ENCODE results near the gene UNC5C. TPM values are rescaled to one million over a fixed set of nuclear protein-coding genes. Genes with fewer than 3 reads are reported as not detected.
A peak's percentile ranks its signal among the peaks of the same experiment; 100 is the strongest.

Gene UNC5C
- total RNA-seq, 4 donors from 2014 or later: 3.3 to 21.6 (median 7.9) TPM

- no peaks in the 10 kb centered on the region for H3K36me3 ChIP-seq
- no peak for DNase-seq
- H3K9me3 ChIP-seq: no peaks in the 10 kb centered on the region
- TF ChIP-seq CTCF (IDR thresholded peaks at IDR 0.05): no peak
- TF ChIP-seq POLR2A (IDR thresholded peaks at IDR 0.05): no peak
- H3K27me3 ChIP-seq: no peaks in the 10 kb centered on the region
- intact Hi-C loops (cut with DNase I; ENCODE audit: low total_unique reads): no loop called here
- no peak overlapping the region for H3K4me3 ChIP-seq
- H3K27ac ChIP-seq: no peak overlapping the region
- no peaks in the 10 kb centered on the region for H3K4me1 ChIP-seq
Observed at GRCh38 chr4:95371476-95372224, 177.1 kb downstream of the UNC5C start.

GRCh38 chr4:95367824-95368223 is 180.9 kb downstream of the UNC5C start:
- no peaks in the 10 kb centered on the region for H3K4me1 ChIP-seq
- no peak overlapping the region for H3K4me3 ChIP-seq
- H3K27ac ChIP-seq: no peak overlapping the region
- intact Hi-C loops (cut with DNase I; ENCODE audit: low total_unique reads): no loop called here
- no peaks in the 10 kb centered on the region for H3K9me3 ChIP-seq
- H3K36me3 ChIP-seq: no peaks in the 10 kb centered on the region
- no peak for DNase-seq
- H3K27me3 ChIP-seq: no peaks in the 10 kb centered on the region
- no peak for TF ChIP-seq CTCF (IDR thresholded peaks at IDR 0.05)
- TF ChIP-seq POLR2A (IDR thresholded peaks at IDR 0.05): no peak

DNA sequence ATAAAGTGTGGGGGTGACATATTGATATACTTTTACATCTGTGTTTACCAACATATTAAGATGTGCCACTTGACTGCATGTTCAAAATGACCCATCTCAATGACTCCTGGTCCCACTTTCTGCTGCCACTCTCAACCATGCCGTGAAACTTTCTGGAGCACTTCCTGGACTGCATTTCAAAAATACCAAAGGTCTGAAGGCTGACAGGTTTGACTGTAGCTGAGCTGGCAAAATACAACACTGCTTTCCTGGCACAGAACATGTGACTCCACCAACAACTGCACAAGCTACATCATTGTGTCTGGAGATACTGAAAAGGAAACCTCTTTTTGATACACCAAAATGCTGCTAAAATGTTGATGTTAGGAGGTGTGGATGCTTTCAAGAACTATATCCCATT is 184.8 kb downstream of the UNC5C start:
- DNase-seq: no peak
- no peaks in the 10 kb centered on the region for H3K9me3 ChIP-seq
- H3K27me3 ChIP-seq: no peaks in the 10 kb centered on the region
- TF ChIP-seq CTCF (IDR thresholded peaks at IDR 0.05) (no peak), POLR2A (IDR thresholded peaks at IDR 0.05) (no peak)
- H3K27ac ChIP-seq: no peak overlapping the region
- intact Hi-C loops (cut with DNase I; ENCODE audit: low total_unique reads): no loop called here
- no peaks in the 10 kb centered on the region for H3K36me3 ChIP-seq
- H3K4me1 ChIP-seq: peaks cover 0 to 9% of the 10 kb centered on the region in 2 donors
- no peak overlapping the region for H3K4me3 ChIP-seq

DNA sequence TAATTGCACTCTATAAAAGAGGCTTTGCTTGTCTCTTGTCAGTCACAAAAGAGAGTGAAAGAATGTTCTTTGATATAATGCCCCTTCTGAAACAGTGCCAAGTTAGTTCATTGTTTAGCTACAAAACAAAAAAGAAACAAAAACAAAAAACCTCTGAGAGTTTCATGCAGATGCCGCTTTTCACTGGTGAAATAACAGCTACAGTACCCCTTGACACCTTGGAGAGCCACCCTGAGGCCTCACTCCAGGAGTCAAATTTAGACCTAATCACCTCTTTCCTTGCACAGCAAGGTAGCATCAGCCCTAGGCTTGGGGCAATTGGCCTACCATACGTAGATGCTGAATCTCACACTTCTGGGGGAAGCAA is 185.2 kb downstream of the UNC5C start:
- Histone ChIP-seq H3K9me3 (no peaks in the 10 kb centered on the region), H3K36me3 (no peaks in the 10 kb centered on the region), H3K4me3 (no peak overlapping the region), H3K27me3 (no peaks in the 10 kb centered on the region), H3K4me1 (peaks cover 0 to 13% of the 10 kb centered on the region in 2 donors), H3K27ac (peak overlapping the region in 1 of 2 donors; percentile 30)
- no peak for DNase-seq
- no peak for TF ChIP-seq POLR2A (IDR thresholded peaks at IDR 0.05)
- TF ChIP-seq CTCF (IDR thresholded peaks at IDR 0.05): no peak
- intact Hi-C loops (cut with DNase I; ENCODE audit: low total_unique reads): no loop called here

- Histone ChIP-seq H3K4me3 (no peak overlapping the region), H3K36me3 (no peaks in the 10 kb centered on the region), H3K27me3 (no peaks in the 10 kb centered on the region), H3K27ac (peak overlapping the region; percentile 9 to 30), H3K9me3 (no peaks in the 10 kb centered on the region), H3K4me1 (peaks cover 0 to 13% of the 10 kb centered on the region in 2 donors)
- intact Hi-C loops (cut with DNase I; ENCODE audit: low total_unique reads): no loop called here
- TF ChIP-seq CTCF (IDR thresholded peaks at IDR 0.05) (peak in 1 of 4 experiments; percentile 18), POLR2A (IDR thresholded peaks at IDR 0.05) (no peak)
- peak; percentile 32 to 50 for DNase-seq
Observed at GRCh38 chr4:95362906-95363558, 185.7 kb downstream of the UNC5C start.

Data from uterus (tissue), 4 donors.